ENCODE data around the gene DICER1.

The DICER1 gene

DNA sequence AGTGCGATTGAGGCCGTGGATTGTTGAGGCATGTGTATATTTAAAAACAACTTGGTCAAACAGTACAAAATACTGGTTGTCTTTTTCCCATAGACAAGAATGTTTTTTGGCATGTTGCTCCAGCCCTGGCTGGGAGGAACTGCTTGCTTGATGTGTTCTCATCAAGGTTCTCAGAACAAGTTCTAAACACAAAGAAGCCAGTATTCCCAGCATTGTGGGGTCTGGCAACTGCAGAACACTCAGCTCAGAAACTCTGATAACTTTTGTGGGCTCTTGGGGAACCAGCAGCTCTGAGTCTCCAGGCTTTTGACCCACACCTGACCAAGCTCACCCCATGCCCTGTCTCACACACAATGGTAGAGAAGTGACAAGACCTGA is 27.1 kb upstream of the DICER1 start:
- Histone ChIP-seq H3K4me3 (ENCODE audit: low read length) (no peak overlapping the region), H3K4me2 (ENCODE audit: low read depth, low read length) (no peak overlapping the region), H3K79me2 (ENCODE audit: low read length) (no peaks in the 10 kb centered on the region), H3K9me3 (replicated peaks; ENCODE audit: insufficient read depth, low read length) (no peaks in the 10 kb centered on the region), H3K27ac (ENCODE audit: low read length) (no peak overlapping the region), H3K4me1 (ENCODE audit: low read length) (no peaks in the 10 kb centered on the region), H3K27me3 (replicated peaks; ENCODE audit: insufficient read depth, low read length) (no peaks in the 10 kb centered on the region), H3F3A (ENCODE audit: insufficient read depth, low read length) (no peaks in the 10 kb centered on the region), H3K9me2 (replicated peaks; ENCODE audit: insufficient read depth, low read length) (no peaks in the 10 kb centered on the region), H3K9ac (ENCODE audit: low read length) (no peak overlapping the region), H2AFZ (ENCODE audit: low read length) (no peak overlapping the region), H4K20me1 (ENCODE audit: insufficient read depth, low read length) (no peaks in the 10 kb centered on the region), H3K36me3 (replicated peaks; ENCODE audit: insufficient read depth, low read length) (no peaks in the 10 kb centered on the region)
- no peak for DNase-seq
- TF ChIP-seq EZH2 (optimal IDR thresholded peaks at IDR 0.05; ENCODE audit: low read depth, low read length) (no peak), EZH2phosphoT487 (IDR thresholded peaks at IDR 0.05; ENCODE audit: low read length) (no peak)
- TF ChIP-seq, protein P1, sequence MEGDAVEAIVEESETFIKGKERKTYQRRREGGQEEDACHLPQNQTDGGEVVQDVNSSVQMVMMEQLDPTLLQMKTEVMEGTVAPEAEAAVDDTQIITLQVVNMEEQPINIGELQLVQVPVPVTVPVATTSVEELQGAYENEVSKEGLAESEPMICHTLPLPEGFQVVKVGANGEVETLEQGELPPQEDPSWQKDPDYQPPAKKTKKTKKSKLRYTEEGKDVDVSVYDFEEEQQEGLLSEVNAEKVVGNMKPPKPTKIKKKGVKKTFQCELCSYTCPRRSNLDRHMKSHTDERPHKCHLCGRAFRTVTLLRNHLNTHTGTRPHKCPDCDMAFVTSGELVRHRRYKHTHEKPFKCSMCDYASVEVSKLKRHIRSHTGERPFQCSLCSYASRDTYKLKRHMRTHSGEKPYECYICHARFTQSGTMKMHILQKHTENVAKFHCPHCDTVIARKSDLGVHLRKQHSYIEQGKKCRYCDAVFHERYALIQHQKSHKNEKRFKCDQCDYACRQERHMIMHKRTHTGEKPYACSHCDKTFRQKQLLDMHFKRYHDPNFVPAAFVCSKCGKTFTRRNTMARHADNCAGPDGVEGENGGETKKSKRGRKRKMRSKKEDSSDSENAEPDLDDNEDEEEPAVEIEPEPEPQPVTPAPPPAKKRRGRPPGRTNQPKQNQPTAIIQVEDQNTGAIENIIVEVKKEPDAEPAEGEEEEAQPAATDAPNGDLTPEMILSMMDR (IDR thresholded peaks at IDR 0.05; ENCODE audit: low read length): no peak

DNA sequence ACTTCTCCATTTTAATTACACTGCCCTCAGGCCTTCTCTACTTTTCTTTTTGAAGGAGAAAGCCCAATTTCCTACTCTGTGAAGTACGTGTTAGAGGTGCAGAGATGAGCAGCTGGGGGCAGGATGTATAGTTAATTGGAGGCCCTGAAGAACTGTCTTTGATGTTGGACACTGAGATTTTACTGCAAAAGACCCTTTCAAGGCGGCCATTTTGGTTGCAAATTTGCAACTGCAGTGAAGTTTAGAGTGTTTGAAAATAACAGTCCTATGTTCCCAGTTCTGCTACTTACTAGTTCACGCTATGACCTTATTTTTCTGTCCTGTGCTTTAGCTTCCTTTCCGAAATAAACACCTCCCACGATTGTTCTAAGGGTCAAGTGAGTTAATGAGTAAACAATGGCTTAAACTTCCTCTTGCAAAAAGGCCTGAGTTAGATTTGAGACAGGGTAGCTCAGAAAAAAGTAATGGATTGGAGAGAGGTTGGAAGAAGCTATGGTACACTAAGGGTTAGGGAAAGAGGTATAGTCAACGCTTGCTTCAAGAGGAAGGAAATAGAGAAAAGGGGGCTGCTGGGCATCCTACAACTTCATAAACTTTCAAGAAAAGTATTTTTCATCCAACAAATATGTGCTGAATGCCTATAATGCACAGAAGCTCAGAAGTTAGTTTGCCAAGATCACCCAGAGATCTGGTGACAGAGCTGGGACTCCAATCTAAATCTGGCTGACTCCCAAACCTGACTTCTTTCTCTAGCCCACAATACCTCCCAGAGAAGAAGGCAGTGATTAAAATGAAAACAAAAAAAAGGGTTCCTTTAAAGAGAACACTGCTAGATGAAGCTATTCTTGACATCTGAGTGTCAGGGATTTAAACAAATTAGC is 26.4 kb upstream of the DICER1 start:
- H3F3A ChIP-seq (ENCODE audit: insufficient read depth, low read length): no peaks in the 10 kb centered on the region
- H3K79me2 ChIP-seq (ENCODE audit: low read length): no peaks in the 10 kb centered on the region
- DNase-seq: no peak
- no peaks in the 10 kb centered on the region for H3K4me1 ChIP-seq (ENCODE audit: low read length)
- no peaks in the 10 kb centered on the region for H3K36me3 ChIP-seq (replicated peaks; ENCODE audit: insufficient read depth, low read length)
- H3K4me3 ChIP-seq (ENCODE audit: low read length): no peak overlapping the region
- no peak overlapping the region for H3K27ac ChIP-seq (ENCODE audit: low read length)
- H3K4me2 ChIP-seq (ENCODE audit: low read depth, low read length): no peak overlapping the region
- H3K9me2 ChIP-seq (replicated peaks; ENCODE audit: insufficient read depth, low read length): no peaks in the 10 kb centered on the region
- TF ChIP-seq, protein P1 (IDR thresholded peaks at IDR 0.05; ENCODE audit: low read length): no peak
- TF ChIP-seq EZH2 (optimal IDR thresholded peaks at IDR 0.05; ENCODE audit: low read depth, low read length) (no peak), EZH2phosphoT487 (IDR thresholded peaks at IDR 0.05; ENCODE audit: low read length) (no peak)
- no peaks in the 10 kb centered on the region for H3K27me3 ChIP-seq (replicated peaks; ENCODE audit: insufficient read depth, low read length)
- H4K20me1 ChIP-seq (ENCODE audit: insufficient read depth, low read length): no peaks in the 10 kb centered on the region
- H2AFZ ChIP-seq (ENCODE audit: low read length): no peak overlapping the region
- H3K9me3 ChIP-seq (replicated peaks; ENCODE audit: insufficient read depth, low read length): no peaks in the 10 kb centered on the region
- H3K9ac ChIP-seq (ENCODE audit: low read length): no peak overlapping the region

DNA sequence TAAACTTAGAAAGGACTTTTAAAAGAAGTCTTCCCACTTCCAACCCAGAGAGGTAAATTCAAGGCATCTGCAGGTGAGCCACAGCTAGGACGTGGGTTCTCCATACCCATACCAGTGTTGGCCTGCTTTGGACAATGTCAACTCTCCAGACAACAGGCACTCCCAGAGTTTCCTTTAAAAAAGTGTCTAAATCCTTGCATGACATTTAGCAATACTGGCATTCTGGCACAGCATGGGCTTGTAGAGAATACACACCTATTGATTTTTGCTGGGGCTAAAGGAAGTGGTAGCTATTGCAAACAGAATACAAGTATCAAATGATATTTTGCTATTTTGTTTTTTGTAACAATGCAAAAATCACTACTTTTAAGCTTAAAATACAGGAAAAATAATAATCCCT is 25.8 kb upstream of the DICER1 start:
- Histone ChIP-seq H3K9me3 (replicated peaks; ENCODE audit: insufficient read depth, low read length) (no peaks in the 10 kb centered on the region), H3K9ac (ENCODE audit: low read length) (no peak overlapping the region), H3K79me2 (ENCODE audit: low read length) (no peaks in the 10 kb centered on the region), H3K27ac (ENCODE audit: low read length) (no peak overlapping the region), H4K20me1 (ENCODE audit: insufficient read depth, low read length) (no peaks in the 10 kb centered on the region), H3K4me2 (ENCODE audit: low read depth, low read length) (no peak overlapping the region), H3K27me3 (replicated peaks; ENCODE audit: insufficient read depth, low read length) (no peaks in the 10 kb centered on the region), H3K36me3 (replicated peaks; ENCODE audit: insufficient read depth, low read length) (no peaks in the 10 kb centered on the region), H2AFZ (ENCODE audit: low read length) (no peak overlapping the region), H3K9me2 (replicated peaks; ENCODE audit: insufficient read depth, low read length) (no peaks in the 10 kb centered on the region), H3K4me3 (ENCODE audit: low read length) (no peak overlapping the region), H3K4me1 (ENCODE audit: low read length) (no peaks in the 10 kb centered on the region), H3F3A (ENCODE audit: insufficient read depth, low read length) (no peaks in the 10 kb centered on the region)
- no peak for DNase-seq
- no peak for TF ChIP-seq EZH2 (optimal IDR thresholded peaks at IDR 0.05; ENCODE audit: low read depth, low read length)
- TF ChIP-seq EZH2phosphoT487 (IDR thresholded peaks at IDR 0.05; ENCODE audit: low read length): no peak
- TF ChIP-seq, protein P1 (IDR thresholded peaks at IDR 0.05; ENCODE audit: low read length): no peak

Data from MM.1S (cell line).